ENCODE measurements around the gene MAGI1. TPM values are rescaled to one million over a fixed set of nuclear protein-coding genes. Genes with fewer than 3 reads are reported as not detected.
"Not testable (repeated sequence)": the region's sequence is repeated elsewhere in the genome, so short reads cannot be mapped to it uniquely, and the experiment has no call there.

MAGI1 gene
- total RNA-seq, 1 donor from 2014 or later: 0.48 TPM

DNA sequence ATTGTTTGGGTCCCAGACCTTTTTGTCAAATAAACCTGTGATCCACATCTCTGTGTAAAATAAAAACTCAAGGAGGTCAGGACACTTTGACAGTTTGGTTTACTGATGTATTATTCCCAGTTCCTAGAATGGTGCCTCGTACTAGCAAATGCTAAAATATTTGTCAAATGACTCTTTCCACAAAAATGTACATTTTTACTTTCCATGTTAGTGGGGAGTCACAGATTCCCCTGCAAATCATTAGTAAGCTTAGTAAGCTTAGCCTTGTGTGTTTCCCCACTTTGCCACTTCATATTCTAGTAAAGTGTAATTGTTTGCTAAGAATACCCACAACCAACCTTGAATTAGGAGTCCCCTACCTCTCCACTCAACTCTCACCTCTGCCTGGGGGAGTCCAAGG lies 2.4 kb upstream of the MAGI1 start:
- intact Hi-C loops (cut with micrococcal nuclease): no loop called here

DNA sequence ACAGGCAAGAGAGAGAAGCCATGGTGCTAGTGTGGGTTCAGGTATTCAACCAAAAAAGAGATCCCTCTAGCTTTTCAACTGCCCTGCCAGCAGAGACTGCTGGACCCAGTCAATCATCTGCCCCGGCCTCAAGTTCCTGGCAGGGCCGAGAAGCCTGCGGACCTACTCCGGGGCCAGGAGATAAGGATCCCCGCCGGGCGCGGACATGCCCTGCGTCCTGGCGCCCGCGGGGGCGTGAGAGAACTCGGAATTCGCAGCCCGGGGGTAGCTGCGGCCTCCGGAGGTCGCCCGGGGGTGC lies 821 bp upstream of the MAGI1 start:
- intact Hi-C loops (cut with micrococcal nuclease): loop anchor here (10.0 kb wide), 1 partner anchor 185 kb away; the partner anchor contains the start of gene SLC25A26

DNA sequence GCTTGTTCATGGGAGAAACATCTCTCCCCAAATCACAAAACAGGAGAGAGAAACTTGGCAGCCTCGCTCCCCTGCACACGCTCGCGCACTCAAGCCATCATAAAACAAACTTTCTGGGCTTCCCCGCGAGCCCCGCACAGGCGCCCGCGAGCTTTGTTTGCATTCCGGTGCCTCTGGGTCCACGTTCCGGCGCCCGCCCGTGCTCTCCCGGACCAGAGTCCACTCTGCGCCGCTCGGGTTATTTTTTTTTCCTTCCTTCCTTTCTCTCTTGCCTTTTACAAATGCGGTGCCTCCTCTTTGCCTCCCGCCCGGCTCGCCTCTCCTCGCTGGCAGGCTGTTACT lies 363 bp downstream of the MAGI1 start:
- intact Hi-C loops (cut with micrococcal nuclease): loop anchor here (10.0 kb wide), 1 partner anchor 186 kb away; the partner anchor contains the start of gene SLC25A26

DNA sequence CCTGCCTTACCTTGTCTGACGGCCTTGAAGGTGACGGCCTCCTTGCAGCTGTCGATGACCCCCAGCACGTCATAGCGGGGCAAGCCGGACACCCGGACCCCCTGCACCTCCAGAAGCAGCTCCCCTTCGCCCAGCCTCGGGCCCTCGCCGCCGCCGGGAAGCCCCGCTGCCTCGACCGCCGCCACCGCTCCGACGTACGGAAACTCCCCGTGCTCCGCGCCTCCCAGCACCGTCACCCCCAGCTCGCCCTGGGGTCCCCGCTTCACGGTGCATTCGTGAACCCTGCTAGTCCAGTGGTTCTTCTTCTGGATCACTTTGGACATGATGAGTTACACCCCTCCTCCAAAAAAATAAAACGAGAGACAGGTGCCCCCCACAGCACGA lies 740 bp downstream of the MAGI1 start:
- intact Hi-C loops (cut with micrococcal nuclease): loop anchor here (10.0 kb wide), 1 partner anchor 187 kb away; the partner anchor contains the start of gene SLC25A26

- intact Hi-C loops (cut with micrococcal nuclease): loop anchor here (10.0 kb wide), 1 partner anchor 187 kb away; the partner anchor contains the start of gene SLC25A26
Observed at GRCh38 chr3:66037330-66037985, 1.3 kb downstream of the MAGI1 start.

GRCh38 chr3:66036586-66037148 lies 2.1 kb downstream of the MAGI1 start:
- intact Hi-C loops (cut with micrococcal nuclease): loop anchor here (10.0 kb wide), 1 partner anchor 188 kb away; the partner anchor contains the start of gene SLC25A26

DNA sequence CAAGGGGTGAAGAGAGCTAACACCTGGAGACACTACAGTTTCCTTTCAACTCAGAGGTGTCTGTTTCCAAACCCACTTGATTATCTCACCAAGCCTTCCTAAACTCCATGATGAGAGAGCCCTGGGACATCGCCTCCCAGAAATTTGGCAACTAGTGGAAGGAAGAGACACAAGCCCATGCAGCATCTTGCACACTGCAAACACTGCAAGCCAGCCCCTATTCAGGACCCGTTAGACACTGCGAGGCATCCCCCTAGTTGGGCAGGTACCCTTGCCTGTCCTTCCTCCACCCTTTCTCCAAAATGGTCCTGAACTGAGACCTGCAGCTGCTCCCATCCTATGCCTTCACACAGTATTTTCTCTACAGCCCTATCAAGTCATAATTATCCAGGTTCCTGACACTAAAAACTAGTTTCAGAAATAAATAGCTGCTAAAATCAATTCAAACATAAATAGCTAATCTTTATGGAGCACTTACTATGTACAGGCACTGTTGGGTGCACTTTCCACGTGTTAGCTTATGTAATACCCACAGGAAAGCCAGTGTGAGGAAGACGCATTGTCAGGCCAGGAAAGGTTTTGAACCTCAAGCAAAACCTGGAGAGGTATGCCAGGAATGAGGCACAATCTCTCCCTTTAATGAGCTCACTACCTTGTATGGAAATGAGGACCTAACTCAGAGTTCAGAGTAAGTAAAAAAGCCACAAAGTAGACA lies 2.8 kb downstream of the MAGI1 start:
- intact Hi-C loops (cut with micrococcal nuclease): loop anchor here (10.0 kb wide), 1 partner anchor 189 kb away; the partner anchor contains the start of gene SLC25A26

GRCh38 chr3:66033241-66034138 lies 5.2 kb downstream of the MAGI1 start:
- intact Hi-C loops (cut with micrococcal nuclease): loop anchor here (1.0 to 10.0 kb wide), 2 partner anchors 69 to 191 kb away; partner anchors contain the start of gene SLC25A26

GRCh38 chr3:66031102-66031698 lies 7.5 kb downstream of the MAGI1 start:
- intact Hi-C loops (cut with micrococcal nuclease): loop anchor here (10.0 kb wide), 1 partner anchor 194 kb away; the partner anchor contains the start of gene SLC25A26

DNA sequence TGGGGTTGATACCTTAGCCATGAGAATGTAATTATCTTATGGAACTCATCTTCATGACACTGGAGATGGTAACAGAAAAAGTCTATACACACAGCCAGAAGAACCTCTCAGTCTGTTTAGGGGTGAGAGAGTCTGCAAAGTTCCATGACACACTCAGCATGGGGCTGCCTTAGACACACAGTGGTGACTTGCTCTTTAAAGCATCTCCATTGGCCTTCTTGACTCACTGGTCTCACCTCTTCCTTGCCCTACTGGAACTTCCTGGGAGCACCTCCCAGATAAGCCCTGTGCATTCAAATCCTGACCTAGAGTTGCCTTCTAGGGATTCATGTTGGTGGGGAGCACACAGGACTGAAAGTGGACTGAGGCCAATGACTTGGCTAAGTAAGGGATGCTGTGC lies 9.3 kb downstream of the MAGI1 start:
- intact Hi-C loops (cut with micrococcal nuclease): no loop called here

GRCh38 chr3:66029014-66029413 lies 9.7 kb downstream of the MAGI1 start:
- intact Hi-C loops (cut with micrococcal nuclease): no loop called here

GRCh38 chr3:66028457-66028856 lies 10.3 kb downstream of the MAGI1 start:
- intact Hi-C loops (cut with micrococcal nuclease): no loop called here

DNA sequence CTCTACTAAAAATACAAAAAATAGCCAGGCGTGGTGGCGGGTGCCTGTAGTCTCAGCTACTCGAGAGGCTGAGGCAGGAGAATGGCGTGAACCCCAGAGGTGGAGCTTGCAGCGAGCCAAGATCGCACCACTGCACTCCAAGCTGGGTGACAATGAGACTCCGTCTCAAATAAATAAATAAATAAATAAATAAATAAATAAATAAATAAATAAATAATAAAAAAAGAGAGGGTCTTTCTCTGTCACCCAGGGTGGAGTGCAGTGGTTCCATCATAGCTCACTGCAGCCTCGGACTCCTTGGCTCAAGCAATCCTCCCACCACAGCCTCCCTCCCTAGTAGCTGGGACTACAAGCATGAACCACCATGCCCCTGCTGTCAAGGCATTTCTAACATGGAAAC lies 11.6 kb downstream of the MAGI1 start:
- intact Hi-C loops (cut with micrococcal nuclease): not testable (repeated sequence)

GRCh38 chr3:66023738-66024385 lies 14.9 kb downstream of the MAGI1 start:
- intact Hi-C loops (cut with micrococcal nuclease): no loop called here

DNA sequence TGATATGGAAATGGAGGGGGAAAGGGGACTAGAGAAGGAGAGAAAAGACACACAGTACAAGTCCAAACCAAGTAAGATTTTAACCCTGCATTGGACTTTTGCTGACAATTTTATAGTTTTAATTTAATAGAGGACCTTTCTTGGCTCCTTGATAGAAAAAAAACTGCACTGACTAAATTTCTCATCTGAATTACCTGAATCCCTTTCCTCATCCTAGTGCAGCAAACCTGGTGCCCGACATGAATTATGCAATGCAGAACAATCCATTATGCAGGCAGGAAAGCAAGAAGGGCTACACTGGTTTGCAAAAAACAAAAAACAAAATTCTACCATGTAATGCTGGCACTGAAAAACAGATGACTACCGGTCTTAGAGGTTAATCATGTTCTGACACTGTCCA lies 15.5 kb downstream of the MAGI1 start:
- intact Hi-C loops (cut with micrococcal nuclease): no loop called here

DNA sequence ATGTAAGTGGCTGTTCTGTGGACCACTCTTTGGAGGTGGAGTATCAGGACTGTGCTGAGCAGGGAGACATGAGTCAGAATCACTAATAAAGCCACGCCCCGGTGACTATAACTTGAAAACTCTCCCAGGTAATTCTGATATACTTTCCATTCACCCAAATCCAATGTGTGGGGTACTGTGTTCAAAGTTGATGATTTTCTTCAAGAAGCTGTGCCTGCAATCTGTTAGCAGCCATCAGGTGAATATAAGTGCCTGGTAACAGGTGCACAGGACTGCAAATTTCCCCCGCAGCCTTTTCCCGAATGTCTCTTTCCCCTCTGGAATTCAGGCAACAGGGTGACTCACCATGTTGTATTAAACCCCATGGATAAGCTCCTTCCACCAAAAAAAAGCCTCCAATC lies 17.0 kb downstream of the MAGI1 start:
- intact Hi-C loops (cut with micrococcal nuclease): no loop called here

DNA sequence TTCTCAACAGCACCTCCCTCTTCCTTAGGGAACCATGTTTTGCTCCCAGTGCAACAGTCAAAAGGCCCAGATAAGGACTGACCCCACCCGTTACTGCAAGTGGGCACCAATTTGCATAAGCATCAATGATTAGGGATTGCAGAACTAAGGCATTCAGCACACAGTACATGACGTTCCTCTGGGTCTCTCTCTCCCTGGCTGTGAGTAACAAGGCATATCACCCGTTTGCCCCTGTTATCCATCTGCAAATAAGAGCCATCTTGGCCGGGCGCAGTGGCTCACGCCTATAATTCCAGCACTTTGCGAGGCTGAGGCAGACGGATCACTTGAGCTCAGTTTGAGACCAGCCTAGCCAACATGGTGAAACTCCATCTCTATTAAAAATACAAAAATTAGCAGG lies 18.8 kb downstream of the MAGI1 start:
- intact Hi-C loops (cut with micrococcal nuclease): no loop called here

GRCh38 chr3:66018057-66019033 lies 20.4 kb downstream of the MAGI1 start:
- intact Hi-C loops (cut with micrococcal nuclease): no loop called here

DNA sequence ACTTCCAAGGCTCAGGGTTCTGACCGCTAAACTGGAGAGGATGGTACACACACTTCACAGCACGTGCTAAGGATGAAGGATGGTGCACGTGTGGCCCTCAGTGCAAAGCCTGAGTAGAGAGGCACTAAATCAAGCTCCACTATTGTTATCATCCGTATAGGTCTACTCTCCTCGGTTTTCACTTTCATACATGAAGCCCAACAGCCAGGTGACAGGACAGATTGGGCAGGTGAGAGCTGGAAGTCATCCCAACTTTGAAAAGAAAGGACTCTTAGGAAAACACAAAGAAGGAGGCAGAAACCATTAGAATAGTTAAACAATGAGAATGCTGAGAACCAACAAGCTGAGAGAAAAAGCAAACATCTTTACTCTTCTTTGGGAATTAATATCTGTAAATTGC lies 21.1 kb downstream of the MAGI1 start:
- intact Hi-C loops (cut with micrococcal nuclease): no loop called here

All from T-helper 2 cell treated with Interferon-gamma antibody and Interleukin-4, amounts not matched to agents 100 ng/mL and 5 ng/mL, for 36 hours (primary cell).